GM18508 (cell line): Measurements from ENCODE around the gene CCR6.
A peak's percentile ranks its signal among the peaks of the same experiment; 100 is the strongest.
"Not testable (repeated sequence)": the region's sequence is repeated elsewhere in the genome, so short reads cannot be mapped to it uniquely, and the experiment has no call there.

Source experiments
- ATAC-seq: cut with Tn5 transposase; IDR thresholded peaks from one replicate; pipeline ENCODE4 v1.9.1; 2021; ENCODE audit warnings: moderate number of reproducible peaks; ENCODE audit not compliant: insufficient read depth, unreplicated experiment

CCR6 gene

DNA sequence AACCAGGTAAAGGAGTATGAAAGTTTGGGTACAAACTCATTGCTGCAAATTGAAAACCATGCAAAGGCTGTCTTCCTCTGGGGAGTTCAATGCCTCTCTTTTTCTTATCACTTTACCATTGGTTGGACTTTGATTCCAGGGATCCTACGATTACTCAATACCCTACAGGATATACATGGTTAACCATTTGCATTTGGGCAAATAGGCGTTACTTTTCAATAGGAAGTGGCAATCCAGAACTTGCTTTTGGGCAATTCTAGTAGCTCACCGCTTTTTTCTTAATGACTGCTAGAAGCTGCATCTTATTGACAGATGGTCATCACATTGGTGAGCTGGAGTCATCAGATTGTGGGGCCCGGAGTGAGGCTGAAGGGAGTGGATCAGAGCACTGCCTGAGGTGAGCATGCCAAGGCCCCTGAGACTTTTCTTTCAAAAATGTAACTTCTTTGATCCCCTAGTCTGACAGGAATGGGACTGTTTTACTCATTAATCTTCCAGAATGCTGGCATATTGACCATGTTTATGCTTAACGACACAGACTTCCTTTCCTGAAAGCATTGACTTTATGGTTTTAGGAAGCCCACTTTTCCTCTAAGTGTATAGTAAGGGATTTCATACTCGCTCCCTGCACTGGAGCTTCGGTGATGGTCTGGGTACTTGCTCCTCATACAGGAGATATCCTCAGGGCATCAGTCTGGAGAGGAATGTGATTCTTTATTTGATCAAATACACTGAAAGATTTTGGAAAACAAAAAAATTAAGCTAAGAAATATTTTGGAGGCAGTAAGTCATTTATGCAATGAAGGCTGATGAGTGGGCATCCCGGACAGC, at the start of gene CCR6:
Gene CCR6, plus strand, starts transcription at position 270 of the 831 bp plus-strand sequence. CDS start 13,039 bp downstream, outside the sequence.
- ATAC-seq, result no peak

DNA sequence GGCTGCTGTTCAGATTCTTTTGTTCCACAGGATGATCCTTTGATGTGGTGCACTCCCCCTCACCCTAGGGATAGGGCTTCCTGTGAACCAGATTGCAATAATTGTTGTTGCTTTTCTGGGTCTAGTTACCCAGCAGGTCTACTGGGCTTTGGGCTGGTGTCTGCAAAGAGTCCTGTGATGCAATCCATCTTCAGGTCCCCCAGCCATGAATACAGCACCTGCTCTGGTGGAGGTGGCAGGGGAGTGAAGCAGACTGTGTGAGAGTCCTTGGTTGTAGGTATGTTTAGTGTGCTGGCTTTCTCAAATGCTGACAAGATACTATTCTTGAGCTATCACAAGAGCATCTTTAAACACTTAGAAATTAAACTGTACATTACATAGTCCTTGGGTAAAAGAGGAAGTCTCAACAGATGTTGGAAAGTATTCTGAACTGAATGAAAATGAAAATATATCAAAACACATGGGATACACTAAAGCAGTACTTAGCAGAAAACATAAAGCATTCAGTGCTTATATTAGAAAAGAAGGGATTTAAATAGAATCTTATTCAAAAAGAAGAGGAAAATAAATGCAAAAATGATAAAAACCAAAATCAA, 49.1 kb upstream of the CCR6 start:
- ATAC-seq, result no peak

DNA sequence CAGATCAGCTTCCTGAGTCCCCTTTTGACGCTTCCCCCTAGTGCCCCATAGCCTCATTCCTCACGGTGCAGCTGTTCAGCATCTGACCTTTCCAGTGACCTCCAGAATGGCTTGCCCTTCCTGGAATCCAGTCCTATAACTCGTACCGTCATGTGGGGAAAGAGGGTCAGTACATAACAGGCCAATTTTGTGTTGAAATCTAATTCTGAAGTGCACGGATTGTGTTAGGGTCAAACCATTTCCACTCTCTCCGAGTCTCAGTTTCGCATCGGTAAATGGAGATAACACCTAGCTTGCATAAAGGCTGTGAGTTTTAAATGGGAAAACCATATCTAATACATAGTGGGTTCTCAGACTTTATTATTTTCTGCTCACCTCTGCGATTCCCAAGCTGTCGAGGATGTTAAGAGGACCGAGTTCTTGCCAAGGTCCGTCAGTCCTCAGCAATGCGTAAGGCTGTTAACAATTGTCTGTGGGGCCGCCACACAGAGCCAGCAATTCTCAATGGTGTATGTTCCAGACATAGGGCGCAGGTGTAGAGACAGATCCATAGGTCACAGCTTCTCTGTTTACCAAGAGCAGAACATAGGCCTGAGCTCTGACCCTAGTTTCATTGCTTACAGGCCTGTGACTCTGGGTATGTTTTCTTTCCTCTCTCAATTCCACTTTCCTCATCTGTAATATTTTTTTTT, 45.5 kb upstream of the CCR6 start:
- ATAC-seq, result no peak

DNA sequence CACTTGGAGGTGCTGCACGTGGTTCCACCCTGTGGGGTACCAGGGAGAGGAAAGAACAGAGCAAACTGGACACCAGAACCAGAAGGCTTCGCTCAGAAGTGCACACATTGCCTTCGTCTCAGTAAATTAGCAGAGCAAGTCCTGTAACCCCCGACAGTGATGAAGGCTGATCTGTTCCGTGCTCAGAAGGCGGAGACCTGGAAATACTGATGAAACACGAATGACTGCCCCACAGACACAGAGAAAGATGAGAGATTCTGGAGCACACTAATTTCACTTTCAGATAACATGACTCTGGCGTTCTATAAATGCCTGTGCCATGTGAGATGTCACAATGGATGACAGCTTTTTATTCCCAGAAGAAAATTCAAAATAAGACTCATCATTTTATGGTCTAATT, 44.2 kb upstream of the CCR6 start:
- ATAC-seq, result no peak

DNA sequence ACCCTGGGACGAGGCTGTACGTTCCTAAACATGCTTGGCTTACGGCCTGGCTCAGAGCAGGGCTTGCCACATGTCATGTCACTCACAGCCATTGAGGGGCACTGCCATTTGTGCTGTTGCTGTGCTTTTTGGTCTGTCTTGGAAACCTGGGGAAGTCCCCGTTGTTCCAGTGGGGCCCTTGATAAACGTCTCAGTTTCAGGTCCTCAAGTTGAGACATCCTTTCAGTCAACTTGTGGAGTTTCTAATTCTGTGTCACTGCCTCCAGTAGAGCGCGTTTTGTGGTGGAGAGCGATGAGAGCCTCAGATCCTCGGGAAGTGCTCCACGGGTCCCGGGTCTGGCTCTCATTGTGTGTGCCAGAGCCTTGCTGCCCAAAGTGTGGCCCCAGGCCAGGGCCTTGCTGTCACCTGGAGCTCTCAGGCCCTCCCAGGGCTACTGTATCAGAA, 43.0 kb upstream of the CCR6 start:
- peak; percentile 98 for ATAC-seq

DNA sequence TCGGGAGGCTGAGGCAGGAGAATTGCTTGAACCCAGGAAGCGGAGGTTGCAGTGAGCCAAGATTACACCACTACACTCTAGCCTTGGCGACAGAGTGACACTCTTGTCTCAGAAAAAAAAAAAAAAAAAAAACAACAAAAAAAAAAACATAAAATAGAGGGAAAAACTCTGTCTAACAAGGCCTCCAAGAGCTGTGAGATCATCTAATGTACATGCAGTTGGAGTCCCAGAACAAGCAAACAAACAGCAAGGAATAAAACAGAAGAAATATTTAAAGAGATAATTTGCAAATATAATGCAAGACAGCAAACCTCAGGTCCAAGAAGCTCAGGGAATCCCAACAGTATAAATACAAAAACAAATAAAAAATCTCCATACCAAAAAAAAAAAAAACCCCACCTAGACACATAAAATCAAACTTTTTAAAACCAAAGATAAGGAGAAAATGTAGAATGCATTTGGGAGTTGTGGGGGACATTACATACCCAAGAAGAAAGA, 35.0 kb upstream of the CCR6 start:
- ATAC-seq, result no peak

DNA sequence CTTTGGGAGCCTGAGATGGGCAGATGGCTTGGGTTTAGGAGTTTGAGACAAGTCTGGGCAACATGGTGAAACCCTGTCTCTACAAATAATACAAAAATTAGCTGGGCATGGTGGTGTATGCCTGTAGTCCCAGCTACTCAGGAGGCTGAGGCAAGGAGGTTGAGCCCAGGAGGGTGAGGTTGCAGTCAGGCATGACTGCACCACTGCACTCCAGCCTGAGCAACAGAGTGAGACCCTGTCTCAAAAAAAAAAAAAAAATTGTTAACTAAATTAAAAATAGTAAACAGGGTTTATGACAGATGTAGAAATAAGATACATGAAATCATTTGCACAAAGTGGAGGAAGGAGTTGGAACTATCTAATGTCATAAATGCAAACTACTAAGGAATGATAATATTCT, 34.2 kb upstream of the CCR6 start:
- not testable (repeated sequence) for ATAC-seq

DNA sequence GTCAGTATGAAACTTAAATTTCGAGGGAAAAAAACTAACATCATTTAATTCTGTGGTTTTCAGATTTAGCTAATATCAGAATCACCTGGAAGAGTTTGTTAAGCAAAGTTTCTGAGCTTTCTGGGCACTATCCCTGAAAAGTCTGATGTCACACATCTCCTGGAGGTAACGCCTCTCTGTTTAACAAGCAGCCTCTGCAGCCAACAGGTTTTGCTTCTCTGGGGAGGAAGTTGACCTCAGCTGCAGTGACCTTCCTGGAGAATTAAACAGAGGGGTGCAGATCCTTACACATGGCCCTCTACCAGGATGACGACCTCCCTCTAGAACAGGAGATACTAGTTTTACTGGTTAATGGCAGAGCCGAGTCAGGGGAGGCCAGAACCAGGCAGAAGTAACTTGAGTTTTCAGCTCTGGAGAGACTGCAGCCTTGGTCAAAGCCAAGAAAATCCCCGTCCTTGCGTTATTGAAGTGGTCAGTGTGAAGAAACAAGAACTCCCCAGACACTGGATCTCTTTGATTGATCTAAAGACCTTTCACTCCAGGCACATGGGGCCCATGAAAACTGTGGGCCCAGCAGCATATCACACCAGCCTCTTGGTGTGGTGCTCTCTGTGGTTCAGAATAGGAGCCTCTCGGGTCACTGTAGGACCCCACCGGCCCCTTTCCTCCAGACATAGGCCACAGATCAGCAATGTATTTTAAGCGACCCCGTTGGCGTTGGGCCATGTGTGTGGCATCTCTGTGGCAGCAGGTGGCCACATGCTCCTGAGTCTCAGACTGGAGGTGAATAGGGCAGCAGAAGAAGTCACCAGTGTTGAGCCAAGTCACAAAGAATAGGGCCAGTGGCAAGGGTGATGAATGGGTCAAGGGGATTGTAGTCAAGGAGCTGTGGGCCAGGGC, 33.4 kb upstream of the CCR6 start:
- ATAC-seq, result no peak

DNA sequence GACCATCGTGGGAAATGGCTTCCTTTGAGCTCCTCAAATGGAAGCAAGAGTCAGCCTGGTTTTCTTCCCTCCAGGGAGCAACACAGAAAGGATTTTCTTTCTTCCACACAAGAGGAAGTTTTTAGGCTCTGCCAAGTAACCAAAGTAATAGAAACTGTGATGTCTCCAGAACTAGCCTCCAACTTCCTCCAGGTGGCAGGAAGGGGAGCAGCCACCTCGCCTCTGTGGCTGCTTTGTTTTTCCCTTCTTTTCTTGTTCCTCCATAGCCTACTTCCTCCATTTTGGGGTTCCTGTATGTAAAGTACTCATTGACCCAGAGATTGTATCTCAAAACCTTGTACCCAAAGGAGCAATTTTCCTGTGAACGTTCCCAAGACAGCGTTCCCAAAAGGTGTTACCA, 32.7 kb upstream of the CCR6 start:
- ATAC-seq, result no peak

DNA sequence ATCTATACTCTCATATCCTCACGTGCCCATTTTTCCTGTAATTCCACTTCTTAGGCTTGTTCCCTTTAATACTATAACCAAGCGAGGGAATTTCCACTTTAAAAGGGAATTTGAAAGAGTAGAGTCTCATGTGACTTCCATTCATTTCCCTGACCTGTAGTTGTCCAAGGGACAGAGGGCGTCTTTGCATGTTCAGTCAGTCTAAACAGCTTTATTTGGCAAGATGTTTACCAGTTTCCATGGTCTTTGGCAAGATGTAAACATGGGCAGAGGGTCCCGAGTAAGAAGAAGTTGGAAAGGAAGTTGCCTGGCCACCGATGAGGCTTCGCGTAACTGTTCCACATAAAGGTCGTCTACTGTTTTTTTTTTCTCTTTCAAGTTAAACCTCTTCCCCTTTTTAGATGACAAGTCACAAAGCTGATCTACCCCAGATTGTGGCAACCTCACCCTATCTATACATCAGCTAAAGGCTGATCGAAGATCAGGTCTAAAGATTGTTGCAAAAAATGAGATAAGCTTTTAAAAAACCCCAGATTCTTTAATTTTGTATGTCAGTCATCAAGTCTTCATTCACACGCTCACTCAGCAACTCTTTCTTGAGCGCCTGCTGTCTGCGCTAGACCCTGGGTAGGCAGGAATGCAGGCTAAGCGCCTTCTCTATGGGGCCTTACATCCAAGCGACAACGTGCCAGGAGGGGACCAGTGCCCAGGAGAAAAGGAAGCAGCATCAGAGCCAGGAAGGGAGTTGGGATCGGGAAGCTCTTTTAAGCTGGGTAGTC, 31.7 kb upstream of the CCR6 start:
- ATAC-seq, result no peak

DNA sequence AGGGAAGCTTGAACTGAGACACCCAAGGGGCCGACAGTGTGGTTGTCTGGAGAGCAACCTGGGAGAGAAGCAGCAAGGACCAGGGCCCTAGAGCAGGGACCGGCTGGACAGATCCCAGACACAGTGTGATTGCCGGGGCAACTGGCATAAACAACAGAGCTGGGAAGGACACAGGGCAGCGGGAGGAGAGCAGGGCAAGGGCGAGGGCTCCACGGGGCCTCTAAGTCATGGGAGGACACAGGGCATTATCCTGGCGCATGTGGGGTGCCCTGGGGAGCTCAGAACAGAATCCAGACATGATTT, 31.1 kb upstream of the CCR6 start:
- no peak for ATAC-seq

DNA sequence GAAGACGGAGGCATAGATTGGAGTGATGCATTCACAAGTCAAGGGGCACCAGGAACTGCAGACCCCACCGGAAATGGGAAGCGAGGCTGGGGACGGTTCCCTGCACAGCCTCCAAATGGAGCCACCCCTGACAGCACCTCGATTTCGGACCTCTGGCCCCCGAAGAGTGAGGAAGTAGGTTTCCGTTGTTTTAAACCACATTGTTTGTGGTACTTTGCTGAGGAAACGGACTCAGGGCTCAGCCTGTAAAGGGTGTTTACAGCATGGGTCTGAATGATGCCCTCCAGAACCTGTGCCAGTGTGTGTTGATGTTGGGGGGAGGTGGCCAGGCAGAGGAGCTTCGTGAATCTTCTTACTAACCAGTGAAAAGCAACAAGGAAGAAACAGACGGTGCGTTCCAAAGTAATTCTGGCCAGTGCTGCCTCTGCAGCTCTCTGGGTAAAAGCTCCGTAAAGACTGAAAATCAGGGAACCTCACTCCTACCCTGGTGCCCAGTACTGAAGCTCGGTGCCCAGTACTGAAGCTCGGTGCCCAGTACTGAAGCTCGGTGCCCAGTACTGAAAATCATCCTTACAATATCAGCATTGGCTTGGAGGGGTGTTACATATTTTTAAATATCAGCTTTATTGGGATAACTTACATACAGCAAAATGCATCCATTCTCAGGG, 30.1 kb upstream of the CCR6 start:
- ATAC-seq, result no peak

DNA sequence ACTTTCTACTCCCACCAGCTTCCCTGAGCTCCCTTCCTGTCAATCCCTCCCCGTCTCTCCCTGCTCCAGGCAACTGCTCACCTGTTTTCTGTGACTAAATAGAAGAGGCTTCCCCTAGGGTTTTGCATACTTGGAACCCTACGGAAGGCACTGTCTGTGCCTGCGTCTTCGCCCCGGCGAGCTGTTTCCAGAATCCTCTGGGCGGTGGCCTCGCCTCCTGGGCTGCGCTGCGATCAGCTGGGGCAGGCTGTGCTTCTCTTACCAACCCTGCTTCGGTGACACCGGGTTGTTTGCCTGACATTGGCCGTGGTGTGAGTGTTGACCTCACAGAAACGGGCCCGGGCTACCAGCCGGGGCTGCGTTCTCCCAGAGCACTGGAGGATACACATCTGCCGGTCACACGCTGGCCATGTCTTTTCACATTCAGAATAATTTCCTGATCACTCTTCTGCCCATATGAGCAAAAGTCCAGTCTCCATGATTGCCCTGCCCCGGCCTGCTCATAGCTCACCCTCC, 29.4 kb upstream of the CCR6 start:
- ATAC-seq, result no peak

DNA sequence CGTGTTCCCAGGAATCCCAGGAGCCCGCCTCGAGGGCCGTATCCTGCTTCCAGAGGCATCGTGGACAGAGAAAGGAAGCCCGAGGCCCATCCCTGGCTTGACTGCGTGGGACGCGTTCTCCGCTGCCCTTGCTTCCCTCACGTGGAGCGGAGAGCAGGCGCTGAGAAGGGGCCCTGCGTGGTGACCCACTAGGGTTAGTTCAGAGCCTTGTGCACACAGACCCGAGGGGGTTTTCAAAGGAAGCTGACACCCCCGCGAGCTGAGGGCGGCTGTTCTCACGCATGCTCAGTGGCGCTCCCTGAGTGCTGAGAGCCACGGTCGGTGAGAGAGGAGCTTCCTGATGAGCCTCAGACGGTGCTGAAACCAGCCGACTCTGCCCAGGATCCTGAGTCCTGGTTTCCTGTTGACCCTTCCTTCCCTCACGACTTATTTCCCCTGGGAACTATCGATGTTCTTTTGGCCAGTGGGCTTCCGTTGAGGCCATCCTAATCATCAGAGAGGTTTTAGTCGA, 28.9 kb upstream of the CCR6 start:
- ATAC-seq, result no peak

DNA sequence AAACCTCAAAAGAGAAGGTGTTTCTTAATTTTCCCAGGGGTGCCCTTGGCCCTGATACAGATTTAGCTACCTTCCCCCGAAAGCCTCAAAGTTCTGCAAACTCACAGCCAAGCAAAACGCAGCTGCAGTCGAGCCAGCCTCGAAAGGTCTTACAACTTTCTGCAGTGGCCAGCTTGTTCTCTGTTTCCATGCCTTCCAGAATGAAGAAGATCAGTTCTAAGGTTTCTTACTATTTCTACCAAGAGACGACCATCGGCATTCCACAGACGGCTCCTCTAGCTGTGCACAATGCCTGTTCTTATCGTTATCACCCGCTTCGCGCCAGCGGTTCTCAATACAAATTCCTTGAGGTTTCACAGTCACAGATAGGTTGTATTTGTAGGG, 28.5 kb upstream of the CCR6 start:
- no peak for ATAC-seq

DNA sequence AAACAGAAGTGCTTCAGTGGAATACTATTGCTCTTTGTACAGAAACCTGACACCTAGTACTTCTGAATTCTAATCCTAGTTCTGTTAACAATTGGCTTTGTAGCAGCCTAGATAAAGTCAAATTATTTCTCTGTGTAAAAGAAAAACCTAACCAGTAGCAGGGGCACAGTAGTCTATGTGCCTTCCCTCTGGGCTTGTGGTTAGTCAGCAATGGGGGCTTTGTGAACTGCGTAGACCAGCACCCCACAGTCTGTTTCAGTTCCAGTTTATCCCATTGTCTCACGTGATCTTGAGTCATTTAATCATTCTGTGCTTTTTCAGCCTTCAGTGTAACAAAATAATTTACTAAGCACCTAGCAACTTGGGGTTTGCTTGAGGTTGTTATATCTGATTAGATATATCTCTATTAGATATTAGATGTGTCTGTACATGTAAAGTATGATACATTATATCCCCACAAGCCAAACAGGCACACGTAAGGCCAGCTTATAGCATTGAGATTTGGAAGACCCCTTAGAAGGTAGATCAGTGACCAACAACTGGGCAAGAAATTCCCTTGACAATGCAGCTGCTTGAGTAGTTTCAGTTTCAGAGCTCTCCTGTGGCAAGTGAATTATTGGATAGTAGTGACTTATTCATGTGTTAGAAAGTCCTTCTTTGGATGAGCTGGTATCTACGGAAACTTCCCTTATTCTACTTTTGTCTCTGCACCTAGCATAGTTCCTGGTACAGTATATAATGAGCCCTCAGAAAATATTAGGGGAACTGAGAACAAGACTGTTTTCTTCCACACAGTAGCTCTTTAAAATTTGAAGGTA, 27.9 kb upstream of the CCR6 start:
- peak; percentile 40 for ATAC-seq

DNA sequence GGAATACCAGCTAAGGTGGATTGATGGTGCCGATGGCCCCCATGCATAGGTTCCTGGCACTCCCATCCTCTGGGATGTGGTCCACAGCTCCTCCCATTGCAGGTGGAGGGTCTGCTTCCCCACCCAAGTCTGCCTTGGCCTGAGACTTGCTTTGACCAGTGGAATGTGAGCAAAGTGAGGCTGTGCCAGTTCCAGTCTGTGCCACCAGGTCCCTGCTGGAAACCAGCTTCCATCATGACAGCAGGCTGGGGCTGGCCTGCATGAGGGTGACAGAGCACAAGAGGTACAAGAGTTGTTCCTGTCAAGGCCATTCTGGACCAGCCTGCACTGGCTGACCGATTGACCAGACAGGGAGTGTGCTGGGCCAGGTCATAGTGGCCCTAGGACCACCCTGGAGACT, 27.0 kb upstream of the CCR6 start:
- no peak for ATAC-seq

DNA sequence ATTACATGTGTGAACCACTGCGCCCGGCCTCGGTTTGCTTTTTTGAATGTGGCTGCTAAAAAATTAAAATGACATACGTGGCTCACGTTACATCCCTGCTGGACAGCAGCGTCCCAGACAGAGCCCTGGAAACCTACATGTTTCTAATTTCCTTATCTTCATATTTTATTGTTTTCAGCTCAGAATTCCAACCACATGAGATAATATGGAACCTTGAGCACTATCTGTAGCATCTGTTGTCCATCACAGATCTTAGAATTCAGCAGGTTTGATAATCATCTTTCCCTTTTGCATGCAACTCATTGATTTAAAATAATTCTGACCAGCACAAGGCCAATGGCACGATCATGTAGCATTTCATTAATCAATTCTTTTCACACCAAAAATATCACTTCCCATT, 25.9 kb upstream of the CCR6 start:
- ATAC-seq, result no peak
